AG10803 (cell line): ENCODE data around the gene TMEM256.

ENCODE experiments used
- DNase-seq: peaks from one replicate; pipeline ENCODE4 v3.0.0; 2010; ENCODE audit warnings: low read depth
- H3K4me3 ChIP-seq: 2 replicates; pipeline ENCODE4 v1.5.1; 2011; ENCODE audit warnings: mild to moderate bottlenecking, low read length, control low read depth
- CTCF ChIP-seq: conservative IDR thresholded peaks from 2 replicates; pipeline ENCODE4 v1.5.1; 2011; ENCODE audit warnings: mild to moderate bottlenecking, low read length, control low read depth, inconsistent platforms

Gene TMEM256

GRCh38 chr17:7414837-7415236, 10.9 kb upstream of the TMEM256 start:
- H3K4me3 ChIP-seq: no peak overlapping the region
- DNase-seq: no peak
- no peak for TF ChIP-seq CTCF

- peak; percentile 56 for DNase-seq
- H3K4me3 ChIP-seq: no peak overlapping the region
- no peak for TF ChIP-seq CTCF
These were observed 9.6 kb upstream of the TMEM256 start for GRCh38 chr17:7413346-7413985.

GRCh38 chr17:7411427-7411750, 7.5 kb upstream of the TMEM256 start:
- no peak for DNase-seq
- no peak overlapping the region for H3K4me3 ChIP-seq
- no peak for TF ChIP-seq CTCF

- H3K4me3 ChIP-seq: no peak overlapping the region
- no peak for DNase-seq
- TF ChIP-seq CTCF: no peak
These were observed 6.9 kb upstream of the TMEM256 start for GRCh38 chr17:7410634-7411426.

GRCh38 chr17:7409716-7410115, 5.8 kb upstream of the TMEM256 start:
- no peak for DNase-seq
- no peak for TF ChIP-seq CTCF

GRCh38 chr17:7408863-7409262, 5.0 kb upstream of the TMEM256 start:
- no peak for DNase-seq
- no peak for TF ChIP-seq CTCF
- H3K4me3 ChIP-seq: no peak overlapping the region

More at GRCh38 chr17:7409716-7410115, 5.8 kb upstream of the TMEM256 start:
- no peak overlapping the region for H3K4me3 ChIP-seq

GRCh38 chr17:7408252-7408727, 4.4 kb upstream of the TMEM256 start:
- no peak for TF ChIP-seq CTCF
- H3K4me3 ChIP-seq: no peak overlapping the region
- no peak for DNase-seq
